K562 (cell line): ENCODE data around the gene B3GALT5. TPM values are rescaled to one million over a fixed set of nuclear protein-coding genes. Genes with fewer than 3 reads are reported as not detected.

Source experiments
- CEBPG ChIP-seq, 3 experiments: fragments of 200-800 bp in 1 of 3; sonication (Bioruptor generic) in 1 of 3; sonication (generic) in 1 of 3; formaldehyde crosslinking in 1 of 3; IDR thresholded peaks in 2 of 3; conservative IDR thresholded peaks in 1 of 3; 2 replicates each; pipeline versions ENCODE4 v1.6.1 to v1.8.0; 2016 to 2022; ENCODE audit warnings: missing compliant biosample characterization in 2 of 3, missing genetic modification characterization in 2 of 3, mild to moderate bottlenecking in 1 of 3, missing genetic modification reagents in 1 of 3
- DIDO1 ChIP-seq: fragments of 450-650 bp; IDR thresholded peaks from 2 replicates; pipeline ENCODE4 v1.6.1; 2016; ENCODE audit warnings: low read depth, missing biosample characterization, missing genetic modification characterization
- E2F5 ChIP-seq: sonication (generic); formaldehyde crosslinking; IDR thresholded peaks from 2 replicates; pipeline ENCODE4 v1.8.0; 2022; ENCODE audit warnings: mild to moderate bottlenecking, missing genetic modification reagents
- MAZ ChIP-seq, 2 experiments: fragments of 450-650 bp in 1 of 2; sonication (generic) in 1 of 2; formaldehyde crosslinking; IDR thresholded peaks in 1 of 2; conservative IDR thresholded peaks in 1 of 2; 2 replicates each; pipeline versions ENCODE4 v1.4.0 to v1.5.0; 2020; ENCODE audit warnings: mild to moderate bottlenecking in 1 of 2, missing genetic modification reagents in 1 of 2
- TOE1 ChIP-seq, 2 experiments: fragments of 450-650 bp in 1 of 2; sonication (generic) in 1 of 2; formaldehyde crosslinking in 1 of 2; IDR thresholded peaks; 2 replicates each; pipeline versions ENCODE4 v1.7.1 to v1.8.0; 2016 to 2022; ENCODE audit warnings: borderline replicate concordance in 2 of 2, mild to moderate bottlenecking in 2 of 2, antibody characterized with exemption in 1 of 2, inconsistent platforms in 1 of 2, low read depth in 1 of 2, missing genetic modification reagents in 1 of 2, moderate library complexity in 1 of 2
- U2AF1 ChIP-seq: fragments of 200-400 bp; formaldehyde crosslinking; optimal IDR thresholded peaks from 2 replicates; pipeline ENCODE3; 2017; ENCODE audit warnings: mild to moderate bottlenecking, low read depth, low read length, moderate library complexity
- USF2 ChIP-seq: sonication (generic); formaldehyde crosslinking; IDR thresholded peaks from 2 replicates; pipeline ENCODE4 v1.5.0; 2020; ENCODE audit warnings: missing genetic modification reagents
- polyA plus RNA-seq, 8 experiments: library from polyadenylated mRNA; depleted of rRNA in 4 of 8; stranded (reverse) in 5 of 8; unstranded in 3 of 8; fragments of >200 nt; fragmentation: Nextera tagmentation in 2 of 8; fragmentation: Illumina TruSeq in 1 of 8; extraction: Ambion mirVana in 2 of 8; extraction: Trizol in 1 of 8; gene quantifications; 2 replicates each; pipeline versions ENCODE4 v1.2.1 to v1.2.3, GENCODE V29; 2011 to 2014; ENCODE audit warnings: inconsistent platforms in 1 of 8, missing spikeins in 1 of 8
- total RNA-seq, 7 experiments: library from RNA; depleted of rRNA in 6 of 7; stranded (reverse); fragments of >200 nt in 6 of 7; fragmentation: Illumina TruSeq in 2 of 7; extraction: Trizol in 2 of 7; gene quantifications; 2 replicates each; pipeline versions ENCODE4 v1.2.1 to v1.2.3, GENCODE V29; 2011 to 2021; ENCODE audit warnings: low replicate concordance in 1 of 7

B3GALT5 gene
- total and polyA plus RNA-seq, 9 of the 15 experiments (the other 6 are each of a cell fraction or from before 2014, with no cell fraction given): 0.02 TPM; not detected in 8

- TF ChIP-seq MAZ (CRISPR knock-in tag; conservative IDR thresholded peaks at IDR 0.05 in 1 of 2, IDR thresholded peaks at IDR 0.05 in 1 of 2) (no peak), TOE1 (IDR thresholded peaks at IDR 0.05; ENCODE audit: borderline replicate concordance) (peak; percentile 53; the same call in 1 of the 2 replicates), TOE1 (CRISPR knock-in tag; IDR thresholded peaks at IDR 0.05; ENCODE audit: borderline replicate concordance, low read depth) (no peak), USF2 (CRISPR knock-in tag) (peak; percentile 21; the same call in 1 of the 2 replicates), CEBPG (CRISPR knock-in tag; IDR thresholded peaks at IDR 0.05) (no peak), CEBPG (tag; conservative IDR thresholded peaks at IDR 0.05 in 1 of 2, IDR thresholded peaks at IDR 0.05 in 1 of 2) (no peak), E2F5 (CRISPR knock-in tag) (no peak), DIDO1 (tag) (no peak), U2AF1 (no peak)
- TF ChIP-seq, all 486 proteins: peak for 5
Measured at GRCh38 chr21:39662411-39662953, 49.7 kb downstream of the B3GALT5 start (continued).
